Fibroblast of peridontal ligament (primary cell): ENCODE measurements around the gene ANKZF1.

ENCODE experiments used
- DNase-seq: peaks from one replicate; pipeline ENCODE4 v3.0.0-alpha.2; 2010; ENCODE audit errors: extremely low read depth

Gene ANKZF1

DNA sequence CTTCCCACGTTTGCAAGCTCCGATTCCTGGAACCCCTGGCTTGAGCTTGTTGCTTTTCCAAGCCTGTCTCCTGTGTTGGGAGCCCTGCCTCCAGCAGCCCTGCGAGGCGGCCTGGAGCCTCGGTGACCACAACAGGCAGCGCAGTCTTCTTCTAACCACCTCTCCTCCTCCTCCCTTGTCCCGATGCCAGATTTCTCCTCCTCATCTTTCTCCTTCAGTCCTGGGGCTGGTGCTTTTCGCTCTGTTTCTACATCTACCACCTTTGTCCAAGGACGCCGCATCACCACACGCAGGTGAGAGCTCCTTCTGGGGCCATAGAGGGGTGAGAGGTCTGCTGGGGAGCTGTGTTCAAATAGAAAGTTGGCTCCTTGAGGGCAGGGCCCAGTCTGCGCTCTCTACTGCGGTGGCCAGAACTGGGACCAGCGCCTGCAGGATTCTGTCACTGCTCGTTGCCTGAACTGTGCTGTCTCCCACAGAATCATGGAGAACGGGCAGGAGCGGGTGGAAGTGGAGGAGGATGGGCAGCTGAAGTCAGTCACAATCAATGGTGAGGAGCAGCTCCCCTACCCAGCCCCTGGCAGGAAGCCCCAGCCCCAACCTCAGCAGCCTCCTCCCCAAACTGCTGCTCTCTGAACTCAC, 53.5 kb downstream of the ANKZF1 start:
- DNase-seq = no peak

DNA sequence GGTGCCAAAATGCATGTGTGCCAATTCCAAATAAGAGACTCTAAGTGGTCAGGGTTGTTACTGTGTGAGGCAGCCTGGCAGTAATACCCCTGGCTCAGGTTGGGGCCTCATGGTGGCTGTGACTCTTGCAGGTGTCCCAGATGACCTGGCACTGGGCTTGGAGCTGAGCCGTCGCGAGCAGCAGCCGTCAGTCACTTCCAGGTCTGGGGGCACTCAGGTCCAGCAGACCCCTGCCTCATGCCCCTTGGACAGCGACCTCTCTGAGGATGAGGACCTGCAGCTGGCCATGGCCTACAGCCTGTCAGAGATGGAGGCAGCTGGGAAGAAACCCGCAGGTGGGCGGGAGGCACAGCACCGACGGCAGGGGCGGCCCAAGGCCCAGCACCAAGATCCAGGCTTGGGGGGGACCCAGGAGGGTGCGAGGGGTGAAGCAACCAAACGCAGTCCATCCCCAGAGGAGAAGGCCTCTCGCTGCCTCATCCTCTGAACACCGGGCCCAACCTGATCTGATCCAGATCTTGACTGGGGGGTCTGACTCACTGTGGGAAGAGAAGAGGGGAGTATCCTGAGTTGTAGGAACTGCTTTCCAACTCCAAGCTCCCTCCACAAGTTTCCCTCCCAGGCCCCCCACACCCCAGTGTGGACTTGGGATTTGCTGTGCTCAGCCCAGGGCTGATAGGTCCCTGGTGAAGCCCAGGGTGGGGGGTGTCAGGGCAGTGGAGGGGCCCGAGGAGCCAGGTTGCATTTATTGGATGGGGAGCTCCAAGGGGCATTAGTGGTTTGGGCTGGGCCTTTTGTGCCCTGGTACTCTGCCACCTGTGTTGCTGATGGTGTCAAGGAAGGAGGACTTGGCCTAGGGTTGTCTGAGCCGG, 55.1 kb downstream of the ANKZF1 start:
- no peak for DNase-seq

DNA sequence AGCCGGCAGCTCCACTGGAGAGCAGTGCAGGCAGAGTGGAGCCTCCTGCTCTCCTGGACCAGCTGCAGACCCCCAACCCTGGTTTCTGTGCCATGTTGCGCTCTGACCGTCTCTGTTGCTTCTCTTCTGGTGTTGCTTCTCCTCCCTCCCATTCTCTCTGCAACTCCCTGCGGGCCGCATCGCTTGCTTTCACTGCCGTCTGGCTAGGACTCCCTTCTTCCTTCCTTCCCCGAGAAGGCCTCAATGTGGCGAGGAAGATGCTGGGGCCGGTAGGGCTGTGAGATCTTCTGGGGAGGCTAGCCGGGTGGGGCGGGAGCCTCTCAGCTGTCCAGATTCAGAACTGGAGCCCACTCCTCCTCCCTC, 55.7 kb downstream of the ANKZF1 start:
- DNase-seq = no peak

DNA sequence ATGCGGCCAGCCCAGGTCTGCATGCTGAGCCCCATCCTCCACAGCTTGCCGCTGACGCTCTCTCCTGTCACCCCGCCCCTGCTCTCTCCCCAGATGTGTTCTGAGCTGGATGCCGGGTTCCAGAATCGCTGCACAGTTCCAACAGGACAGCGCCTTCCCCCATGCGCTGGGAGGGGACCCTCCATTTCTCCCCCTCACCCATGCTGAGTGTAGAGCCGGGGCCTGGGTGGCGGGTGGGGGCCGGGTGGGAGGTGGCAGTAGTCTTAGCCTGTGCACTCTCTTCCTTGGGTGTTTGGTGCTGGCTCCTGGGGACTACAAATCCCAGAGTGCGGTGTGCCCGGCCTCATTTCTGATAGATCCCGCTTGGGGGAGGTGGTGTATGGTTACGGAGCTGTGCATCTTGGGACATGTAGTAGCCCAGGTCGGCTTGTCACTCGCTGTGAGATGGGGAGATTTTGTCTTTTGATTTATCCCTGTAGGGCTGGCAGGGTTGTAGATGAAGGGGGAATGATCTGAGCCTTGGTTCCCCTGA, 56.4 kb downstream of the ANKZF1 start:
- DNase-seq = peak; percentile 58
